Skeletal muscle tissue (tissue), 4 donors: ENCODE results near the gene RNF166. TPM values are rescaled to one million over a fixed set of nuclear protein-coding genes. Genes with fewer than 3 reads are reported as not detected.
"Not testable (repeated sequence)": the region's sequence is repeated elsewhere in the genome, so short reads cannot be mapped to it uniquely, and the experiment has no call there.

Source experiments
- H3K27ac ChIP-seq: one replicate; pipeline ENCODE4 v1.7.0; 2013; ENCODE audit warnings: mild to moderate bottlenecking, low read depth, low read length, inconsistent platforms
- H3K27me3 ChIP-seq, 3 donors: one replicate each; pipeline ENCODE4 v1.7.0; 2013; ENCODE audit warnings: low read length in 3 of 3; ENCODE audit not compliant: control insufficient read depth in 3 of 3, insufficient read depth in 3 of 3
- H3K36me3 ChIP-seq, 3 donors: one replicate each; pipeline ENCODE4 v1.7.0; 2013; ENCODE audit warnings: low read length in 3 of 3; ENCODE audit not compliant: control insufficient read depth in 3 of 3, insufficient read depth in 3 of 3
- H3K4me1 ChIP-seq, 3 donors: one replicate each; pipeline ENCODE4 v1.7.0; 2013; ENCODE audit warnings: low read length in 3 of 3, mild to moderate bottlenecking in 3 of 3; ENCODE audit not compliant: control insufficient read depth in 3 of 3, insufficient read depth in 3 of 3
- H3K4me3 ChIP-seq, 3 donors: one replicate each; pipeline ENCODE4 v1.7.0; 2013; ENCODE audit warnings: low read length in 3 of 3
- H3K9ac ChIP-seq, 3 donors: one replicate each; pipeline ENCODE4 v1.7.0; 2013; ENCODE audit warnings: low read length in 3 of 3, mild to moderate bottlenecking in 3 of 3, moderate library complexity in 2 of 3, low read depth in 1 of 3
- H3K9me3 ChIP-seq, 3 donors: one replicate each; pipeline ENCODE4 v1.7.0; 2013; ENCODE audit warnings: low read length in 3 of 3; ENCODE audit not compliant: control insufficient read depth in 3 of 3
- total RNA-seq: library from RNA; depleted of rRNA; stranded (reverse); fragments of >200 nt; gene quantifications from one replicate; pipeline ENCODE4 v1.2.3, GENCODE V29; 2014
- donor health status: Osteomylitis.

RNF166 gene
- total RNA-seq, 1 donor from 2014 or later = 12.0 TPM

- peaks cover 0 to 23% (median 7%) of the 10 kb centered on the region in 3 donors for H3K27me3 ChIP-seq
These were observed 28.5 kb downstream of the RNF166 start for GRCh38 chr16:88677721-88678120.

GRCh38 chr16:88676502-88677242 lies 29.5 kb downstream of the RNF166 start:
- peaks cover 71 to 88% (median 75%) of the 10 kb centered on the region in 3 donors for H3K4me1 ChIP-seq
- H3K4me3 ChIP-seq = peak overlapping the region in 1 of 3 donors; percentile 22
- peak overlapping the region; percentile 90 for H3K27ac ChIP-seq
- peak overlapping the region in 1 of 3 donors; percentile 45 for H3K9ac ChIP-seq
- peaks cover 2 to 11% (median 7%) of the 10 kb centered on the region in 3 donors for H3K36me3 ChIP-seq
- no peaks in the 10 kb centered on the region for H3K9me3 ChIP-seq
- peaks cover 0 to 23% (median 7%) of the 10 kb centered on the region in 3 donors for H3K27me3 ChIP-seq

More at GRCh38 chr16:88677721-88678120, 28.5 kb downstream of the RNF166 start:
- H3K9me3 ChIP-seq = no peaks in the 10 kb centered on the region
- peaks cover 63 to 84% (median 66%) of the 10 kb centered on the region in 3 donors for H3K4me1 ChIP-seq
- peaks cover 2 to 11% (median 7%) of the 10 kb centered on the region in 3 donors for H3K36me3 ChIP-seq
- H3K9ac ChIP-seq = peak overlapping the region in 2 of 3 donors; percentile 2 to 3
- H3K27ac ChIP-seq = no peak overlapping the region
- H3K4me3 ChIP-seq = no peak overlapping the region

GRCh38 chr16:88673716-88674379 lies 32.4 kb downstream of the RNF166 start:
- peaks cover 0 to 13% (median 0%) of the 10 kb centered on the region in 3 donors for H3K27me3 ChIP-seq
- peaks cover 0 to 3% (median 2%) of the 10 kb centered on the region in 3 donors for H3K36me3 ChIP-seq
- peaks cover 68 to 89% (median 83%) of the 10 kb centered on the region in 3 donors for H3K4me1 ChIP-seq
- H3K9me3 ChIP-seq = no peaks in the 10 kb centered on the region
- peak overlapping the region; percentile 90 for H3K27ac ChIP-seq
- peak overlapping the region in 2 of 3 donors; percentile 35 to 45 for H3K4me3 ChIP-seq
- H3K9ac ChIP-seq = peak overlapping the region; percentile 63 to 73 (median 71)

GRCh38 chr16:88672776-88673175 lies 33.4 kb downstream of the RNF166 start:
- Histone ChIP-seq H3K27ac (peak overlapping the region; percentile 90), H3K9ac (peak overlapping the region in 2 of 3 donors; percentile 25 to 59), H3K4me1 (peaks cover 58 to 79% (median 76%) of the 10 kb centered on the region in 3 donors)

GRCh38 chr16:88671806-88672205 lies 34.4 kb downstream of the RNF166 start:
- H3K4me3 ChIP-seq = no peak overlapping the region
- no peaks in the 10 kb centered on the region for H3K9me3 ChIP-seq
- peak overlapping the region; percentile 90 for H3K27ac ChIP-seq
- peaks cover 48 to 69% (median 66%) of the 10 kb centered on the region in 3 donors for H3K4me1 ChIP-seq
- peaks cover 0 to under 1% (median 0%) of the 10 kb centered on the region in 3 donors for H3K27me3 ChIP-seq
- peaks cover 0 to 2% (median under 1%) of the 10 kb centered on the region in 3 donors for H3K36me3 ChIP-seq
- peak overlapping the region in 1 of 3 donors; percentile 33 for H3K9ac ChIP-seq

More at GRCh38 chr16:88672776-88673175, 33.4 kb downstream of the RNF166 start:
- Histone ChIP-seq H3K36me3 (peaks cover 0 to 3% (median 2%) of the 10 kb centered on the region in 3 donors), H3K27me3 (peaks cover 0 to 4% (median 0%) of the 10 kb centered on the region in 3 donors), H3K4me3 (peak overlapping the region in 1 of 3 donors; percentile 20), H3K9me3 (no peaks in the 10 kb centered on the region)

- Histone ChIP-seq H3K4me1 (peaks cover 35 to 57% (median 52%) of the 10 kb centered on the region in 3 donors), H3K9ac (peak overlapping the region in 1 of 3 donors; percentile 45), H3K36me3 (peaks cover 2 to 3% (median 2%) of the 10 kb centered on the region in 3 donors), H3K9me3 (no peaks in the 10 kb centered on the region), H3K4me3 (no peak overlapping the region), H3K27me3 (no peaks in the 10 kb centered on the region), H3K27ac (no peak overlapping the region)
These were observed 36.2 kb downstream of the RNF166 start for GRCh38 chr16:88669980-88670379.

- H3K27me3 ChIP-seq, H3K36me3 ChIP-seq, H3K27ac ChIP-seq, H3K9me3 ChIP-seq, H3K4me3 ChIP-seq: not testable (repeated sequence)
- H3K9ac ChIP-seq = peak overlapping the region in 1 of 3 donors; percentile 45
- H3K4me1 ChIP-seq = peaks cover 35 to 53% (median 51%) of the 10 kb centered on the region in 3 donors
These were observed 36.7 kb downstream of the RNF166 start for GRCh38 chr16:88669493-88669892.

GRCh38 chr16:88667461-88667860 lies 38.7 kb downstream of the RNF166 start:
- no peaks in the 10 kb centered on the region for H3K27me3 ChIP-seq
- no peaks in the 10 kb centered on the region for H3K9me3 ChIP-seq
- peak overlapping the region in 1 of 3 donors; percentile 25 for H3K9ac ChIP-seq
- H3K4me1 ChIP-seq = peaks cover 28 to 40% (median 34%) of the 10 kb centered on the region in 3 donors
- no peak overlapping the region for H3K27ac ChIP-seq
- H3K36me3 ChIP-seq = peaks cover 0 to 3% (median 2%) of the 10 kb centered on the region in 3 donors
- no peak overlapping the region for H3K4me3 ChIP-seq

- Histone ChIP-seq H3K4me1 (peaks cover 24 to 28% (median 26%) of the 10 kb centered on the region in 3 donors), H3K27me3 (no peaks in the 10 kb centered on the region), H3K36me3 (peaks cover 0 to 3% (median 2%) of the 10 kb centered on the region in 3 donors), H3K9ac (no peak overlapping the region), H3K27ac (peak overlapping the region; percentile 8), H3K9me3 (no peaks in the 10 kb centered on the region), H3K4me3 (no peak overlapping the region)
These were observed 40.6 kb downstream of the RNF166 start for GRCh38 chr16:88665570-88665969.
